BJ (cell line): ENCODE measurements around the gene CFAP20. TPM values are rescaled to one million over a fixed set of nuclear protein-coding genes. Genes with fewer than 3 reads are reported as not detected.
"Not testable (repeated sequence)": the region's sequence is repeated elsewhere in the genome, so short reads cannot be mapped to it uniquely, and the experiment has no call there.

Source experiments
- CTCF ChIA-PET: fragments of 350-600 bp; formaldehyde crosslinking; extraction: SDS; loops from one replicate; lab custom pipeline; 2021; ENCODE audit warnings: antibody characterized with exemption, inconsistent platforms; lab: Yijun Ruan, JAX
- POLR2A ChIA-PET: fragments of 300-600 bp; sonication (Branson Sonifier 250); formaldehyde crosslinking; extraction: SDS; loops from one replicate; lab custom pipeline; 2021; ENCODE audit warnings: antibody characterized with exemption; lab: Charles Lee
- DNase-seq: peaks from one replicate; pipeline ENCODE4 v3.0.0-alpha.2; 2011; ENCODE audit warnings: low read depth
- H3K27me3 ChIP-seq: 2 replicates; pipeline ENCODE4 v1.6.0; 2011; ENCODE audit warnings: low read length; ENCODE audit not compliant: control insufficient read depth, insufficient read depth
- H3K36me3 ChIP-seq: 2 replicates; pipeline ENCODE4 v1.5.1; 2011; ENCODE audit warnings: low read length; ENCODE audit not compliant: control insufficient read depth, insufficient read depth
- H3K4me3 ChIP-seq: 2 replicates; pipeline ENCODE4 v1.5.1; 2011; ENCODE audit warnings: low read depth, mild to moderate bottlenecking, control low read depth, low read length
- polyA plus RNA-seq: library from polyadenylated mRNA; depleted of rRNA; stranded (reverse); fragments of >200 nt; gene quantifications from 2 replicates; pipeline ENCODE4 v1.2.3, GENCODE V29; 2011
- TF ChIP-seq, protein P1 (sequence below): IDR thresholded peaks from 2 replicates; pipeline ENCODE4 v1.5.1; 2011; ENCODE audit warnings: low read depth, mild to moderate bottlenecking, control low read depth, inconsistent platforms, low read length, moderate library complexity; ENCODE audit not compliant: insufficient read depth

CFAP20 gene
- polyA plus RNA-seq, 1 experiment = 36.6 TPM

DNA sequence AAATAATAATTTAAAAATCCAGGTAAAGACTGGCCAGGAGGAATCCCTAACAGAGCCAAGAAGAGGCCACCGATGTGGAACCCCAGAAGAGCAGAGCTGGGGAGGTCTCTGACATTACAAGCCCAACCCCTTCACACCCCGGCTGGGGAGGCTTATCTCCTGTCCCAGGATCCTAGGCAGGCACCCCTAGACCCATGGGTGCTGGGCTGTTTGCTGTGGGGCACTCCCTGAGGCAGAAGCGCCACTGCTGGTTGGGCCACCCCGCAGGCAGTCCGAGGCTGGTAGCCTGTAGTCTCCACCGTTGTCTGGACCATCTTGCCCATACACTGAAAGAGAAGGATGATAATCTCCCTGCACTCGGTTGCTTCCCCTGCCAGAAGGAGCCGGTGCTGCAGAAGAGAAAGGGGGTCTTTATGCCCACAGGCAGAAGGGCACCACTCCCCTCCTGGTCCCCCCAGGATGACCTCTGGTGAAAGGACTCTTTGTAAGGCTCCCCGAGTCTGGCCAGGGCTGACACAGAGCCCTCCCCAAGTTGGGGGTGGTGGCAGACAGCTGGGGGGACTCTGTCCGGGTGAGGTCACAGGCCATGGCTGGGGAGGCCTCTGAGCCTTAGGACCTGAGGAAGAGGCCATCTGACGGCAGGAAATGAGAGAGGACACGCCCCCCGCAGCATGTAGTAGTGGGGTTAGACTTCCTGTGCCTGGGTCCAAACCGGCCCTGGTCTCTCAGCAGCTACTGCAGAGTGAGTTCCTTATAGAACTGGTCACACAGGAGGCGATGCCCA, 34.2 kb downstream of the CFAP20 start:
- H3K4me3 ChIP-seq = no peak overlapping the region
- H3K27me3 ChIP-seq = no peaks in the 10 kb centered on the region
- ChIA-PET POLR2A (no interaction called here), CTCF (interaction anchor here (0.6 to 1.1 kb wide), 2 partner anchors 27 to 30 kb away, joined by 3 read pairs; no protein-coding TSS in a partner anchor)
- DNase-seq = no peak
- H3K36me3 ChIP-seq = no peaks in the 10 kb centered on the region
- TF ChIP-seq, protein P1, sequence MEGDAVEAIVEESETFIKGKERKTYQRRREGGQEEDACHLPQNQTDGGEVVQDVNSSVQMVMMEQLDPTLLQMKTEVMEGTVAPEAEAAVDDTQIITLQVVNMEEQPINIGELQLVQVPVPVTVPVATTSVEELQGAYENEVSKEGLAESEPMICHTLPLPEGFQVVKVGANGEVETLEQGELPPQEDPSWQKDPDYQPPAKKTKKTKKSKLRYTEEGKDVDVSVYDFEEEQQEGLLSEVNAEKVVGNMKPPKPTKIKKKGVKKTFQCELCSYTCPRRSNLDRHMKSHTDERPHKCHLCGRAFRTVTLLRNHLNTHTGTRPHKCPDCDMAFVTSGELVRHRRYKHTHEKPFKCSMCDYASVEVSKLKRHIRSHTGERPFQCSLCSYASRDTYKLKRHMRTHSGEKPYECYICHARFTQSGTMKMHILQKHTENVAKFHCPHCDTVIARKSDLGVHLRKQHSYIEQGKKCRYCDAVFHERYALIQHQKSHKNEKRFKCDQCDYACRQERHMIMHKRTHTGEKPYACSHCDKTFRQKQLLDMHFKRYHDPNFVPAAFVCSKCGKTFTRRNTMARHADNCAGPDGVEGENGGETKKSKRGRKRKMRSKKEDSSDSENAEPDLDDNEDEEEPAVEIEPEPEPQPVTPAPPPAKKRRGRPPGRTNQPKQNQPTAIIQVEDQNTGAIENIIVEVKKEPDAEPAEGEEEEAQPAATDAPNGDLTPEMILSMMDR = no peak

DNA sequence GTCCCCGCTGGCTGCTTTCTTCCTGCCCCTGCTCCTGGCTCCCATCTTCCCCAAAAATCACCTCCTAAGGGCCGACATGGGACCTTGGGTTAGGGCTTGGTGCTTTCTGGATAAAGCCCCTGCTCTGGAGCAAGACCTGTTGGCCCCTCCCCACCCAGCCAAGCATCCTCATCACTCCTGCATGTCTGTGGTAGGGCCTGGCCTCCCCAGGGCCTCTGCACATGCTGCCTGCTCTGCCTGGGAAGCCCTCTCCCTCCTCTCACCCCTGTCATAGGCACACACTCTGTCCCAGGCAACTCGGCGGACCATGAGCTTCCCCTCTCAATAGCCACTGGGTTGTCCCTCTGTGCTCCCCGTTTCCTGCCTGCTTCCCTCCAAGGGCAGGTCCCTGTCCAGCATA, 35.2 kb downstream of the CFAP20 start:
- H3K4me3 ChIP-seq = no peak overlapping the region
- no peak for DNase-seq
- CTCF ChIA-PET = no interaction called here
- H3K36me3 ChIP-seq = no peaks in the 10 kb centered on the region
- POLR2A ChIA-PET = no interaction called here
- TF ChIP-seq, protein P1 = no peak
- no peaks in the 10 kb centered on the region for H3K27me3 ChIP-seq

DNA sequence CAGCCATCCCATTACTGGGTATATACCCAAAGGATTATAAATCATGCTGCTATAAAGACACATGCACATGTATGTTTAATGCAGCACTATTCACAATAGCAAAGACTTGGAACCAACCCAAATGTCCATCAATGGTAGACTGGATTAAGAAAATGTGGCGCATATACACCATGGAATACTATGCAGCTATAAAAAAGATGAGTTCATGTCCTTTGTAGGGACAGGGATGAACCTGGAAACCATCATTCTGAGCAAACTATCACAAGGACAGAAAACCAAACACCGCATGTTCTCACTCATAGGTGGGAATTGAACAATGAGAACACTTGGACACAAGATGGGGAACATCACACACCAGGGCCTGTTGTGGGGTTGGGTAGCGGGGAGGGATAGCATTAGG, 38.8 kb downstream of the CFAP20 start:
- DNase-seq, POLR2A ChIA-PET, H3K27me3 ChIP-seq, H3K4me3 ChIP-seq, H3K36me3 ChIP-seq: not testable (repeated sequence)
- CTCF ChIA-PET = interaction anchor here (1.0 kb wide), 1 partner anchor 11 kb away, joined by 3 read pairs; no protein-coding TSS in a partner anchor

DNA sequence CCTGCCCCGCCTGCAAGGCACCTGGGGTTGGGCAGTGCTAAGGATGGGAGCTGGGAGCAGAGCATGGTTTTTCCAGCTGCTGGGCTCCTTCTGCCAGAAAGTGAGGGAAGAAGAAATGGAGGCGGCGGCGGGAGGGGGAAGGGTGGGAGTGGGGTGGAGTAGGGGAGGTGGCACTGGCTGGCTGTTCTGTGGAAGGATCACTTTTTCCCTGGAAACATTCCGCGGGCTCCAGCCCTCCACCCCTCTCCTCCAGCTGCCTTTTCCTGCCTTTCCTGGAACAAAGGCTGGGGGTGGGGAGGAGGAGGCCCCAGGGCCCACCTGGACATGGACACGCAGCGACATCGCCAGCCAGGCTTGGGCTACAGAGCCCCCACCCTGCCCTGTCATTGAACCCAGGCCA, 41.1 kb downstream of the CFAP20 start:
- CTCF ChIA-PET = interaction anchor here (0.7 kb wide), 1 partner anchor 61 kb away, joined by 3 read pairs; no protein-coding TSS in a partner anchor
- TF ChIP-seq, protein P1 = no peak
- Histone ChIP-seq H3K4me3 (no peak overlapping the region), H3K27me3 (no peaks in the 10 kb centered on the region), H3K36me3 (no peaks in the 10 kb centered on the region)
- POLR2A ChIA-PET = no interaction called here
- DNase-seq = no peak

DNA sequence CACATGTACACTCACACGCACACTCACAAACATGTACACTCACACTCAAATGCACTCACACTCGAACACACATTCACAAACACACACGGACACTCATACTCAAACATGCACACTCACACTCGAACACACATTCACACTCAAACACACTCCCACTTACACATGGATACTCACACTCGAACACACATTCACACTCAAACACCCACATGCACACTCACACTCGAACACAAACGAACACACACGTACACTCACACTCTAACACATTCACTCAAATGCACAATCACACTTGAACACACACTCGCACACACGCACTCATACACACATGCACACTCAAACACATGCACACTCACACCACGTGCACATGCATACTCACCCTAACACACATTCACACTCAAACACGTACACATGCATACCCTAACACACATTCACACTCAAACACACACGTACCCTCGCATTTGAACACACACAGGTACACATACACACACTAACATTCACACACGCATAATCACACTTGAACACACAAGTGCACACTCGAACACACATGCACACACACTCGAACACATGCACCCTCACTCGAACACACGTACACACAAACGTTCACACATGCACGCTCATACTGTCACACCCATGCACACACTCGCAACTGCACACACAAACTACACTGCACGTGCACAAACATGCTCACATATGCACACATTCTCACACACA, 41.8 kb downstream of the CFAP20 start:
- TF ChIP-seq, protein P1 = no peak
- ChIA-PET CTCF (no interaction called here), POLR2A (no interaction called here)
- Histone ChIP-seq H3K36me3 (no peaks in the 10 kb centered on the region), H3K27me3 (no peaks in the 10 kb centered on the region), H3K4me3 (no peak overlapping the region)
- no peak for DNase-seq
